ENCODE results near the gene KRTAP12-4. TPM values are rescaled to one million over a fixed set of nuclear protein-coding genes. Genes with fewer than 3 reads are reported as not detected.

KRTAP12-4 gene
- total RNA-seq, 2 experiments from 2014 or later, result not detected

DNA sequence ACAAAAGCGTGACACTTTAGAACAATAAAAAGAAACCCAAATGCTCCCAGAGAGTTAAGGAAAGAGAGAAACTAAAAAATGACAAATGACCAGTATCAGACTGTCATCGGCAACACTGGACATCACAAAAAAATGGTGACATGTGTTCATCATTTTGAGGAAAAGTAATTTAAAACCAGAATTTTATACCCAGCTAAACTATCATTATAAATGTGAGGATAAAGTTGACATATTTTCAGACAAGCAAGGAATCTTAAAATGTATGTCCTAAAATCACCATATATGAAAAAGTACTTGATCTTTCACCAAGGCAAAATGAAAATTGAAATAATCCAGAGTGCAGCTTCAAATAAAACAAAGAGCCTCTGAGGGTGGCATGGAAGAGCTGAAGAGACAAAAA, 9.6 kb downstream of the KRTAP12-4 start:
- Histone ChIP-seq H3K9me3 (ENCODE audit: low read length) (peaks cover 7% of the 10 kb centered on the region), H3K4me1 (ENCODE audit: insufficient read depth, low read length, poor library complexity, severe bottlenecking) (no peaks in the 10 kb centered on the region), H3K9me2 (ENCODE audit: insufficient read depth, low read length) (no peaks in the 10 kb centered on the region), H2AFZ (ENCODE audit: low read length) (no peak overlapping the region), H3K79me2 (ENCODE audit: insufficient read depth, low read depth, low read length) (no peaks in the 10 kb centered on the region), H3K4me2 (ENCODE audit: low read length) (no peak overlapping the region), H3K27ac (ENCODE audit: low read depth, low read length, poor library complexity, severe bottlenecking) (no peak overlapping the region), H3K36me3 (ENCODE audit: insufficient read depth, low read length) (no peaks in the 10 kb centered on the region), H4K20me1 (ENCODE audit: insufficient read depth, low read length) (no peaks in the 10 kb centered on the region), H3K4me3 (ENCODE audit: low read depth, low read length, poor library complexity, severe bottlenecking) (no peak overlapping the region)
- no TSS peak for BruUV-seq (replicated peaks)
- TF ChIP-seq, protein P1, sequence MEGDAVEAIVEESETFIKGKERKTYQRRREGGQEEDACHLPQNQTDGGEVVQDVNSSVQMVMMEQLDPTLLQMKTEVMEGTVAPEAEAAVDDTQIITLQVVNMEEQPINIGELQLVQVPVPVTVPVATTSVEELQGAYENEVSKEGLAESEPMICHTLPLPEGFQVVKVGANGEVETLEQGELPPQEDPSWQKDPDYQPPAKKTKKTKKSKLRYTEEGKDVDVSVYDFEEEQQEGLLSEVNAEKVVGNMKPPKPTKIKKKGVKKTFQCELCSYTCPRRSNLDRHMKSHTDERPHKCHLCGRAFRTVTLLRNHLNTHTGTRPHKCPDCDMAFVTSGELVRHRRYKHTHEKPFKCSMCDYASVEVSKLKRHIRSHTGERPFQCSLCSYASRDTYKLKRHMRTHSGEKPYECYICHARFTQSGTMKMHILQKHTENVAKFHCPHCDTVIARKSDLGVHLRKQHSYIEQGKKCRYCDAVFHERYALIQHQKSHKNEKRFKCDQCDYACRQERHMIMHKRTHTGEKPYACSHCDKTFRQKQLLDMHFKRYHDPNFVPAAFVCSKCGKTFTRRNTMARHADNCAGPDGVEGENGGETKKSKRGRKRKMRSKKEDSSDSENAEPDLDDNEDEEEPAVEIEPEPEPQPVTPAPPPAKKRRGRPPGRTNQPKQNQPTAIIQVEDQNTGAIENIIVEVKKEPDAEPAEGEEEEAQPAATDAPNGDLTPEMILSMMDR (conservative IDR thresholded peaks at IDR 0.05; ENCODE audit: low read length), result no peak
- no peak for TF ChIP-seq EZH2phosphoT487 (IDR thresholded peaks at IDR 0.05; ENCODE audit: borderline replicate concordance, low read depth, low read length)
- CTCF ChIA-PET (ENCODE audit: unreplicated experiment), result no interaction called here
- DNase-seq (ENCODE audit: low spot score), result no peak
- intact Hi-C loops (cut with micrococcal nuclease; ENCODE audit: unreplicated experiment), result no loop called here
- POLR2A ChIA-PET, result interaction anchor here (0.6 kb wide), 1 partner anchor 1066 kb away, joined by 3 read pairs; no protein-coding TSS in a partner anchor

DNA sequence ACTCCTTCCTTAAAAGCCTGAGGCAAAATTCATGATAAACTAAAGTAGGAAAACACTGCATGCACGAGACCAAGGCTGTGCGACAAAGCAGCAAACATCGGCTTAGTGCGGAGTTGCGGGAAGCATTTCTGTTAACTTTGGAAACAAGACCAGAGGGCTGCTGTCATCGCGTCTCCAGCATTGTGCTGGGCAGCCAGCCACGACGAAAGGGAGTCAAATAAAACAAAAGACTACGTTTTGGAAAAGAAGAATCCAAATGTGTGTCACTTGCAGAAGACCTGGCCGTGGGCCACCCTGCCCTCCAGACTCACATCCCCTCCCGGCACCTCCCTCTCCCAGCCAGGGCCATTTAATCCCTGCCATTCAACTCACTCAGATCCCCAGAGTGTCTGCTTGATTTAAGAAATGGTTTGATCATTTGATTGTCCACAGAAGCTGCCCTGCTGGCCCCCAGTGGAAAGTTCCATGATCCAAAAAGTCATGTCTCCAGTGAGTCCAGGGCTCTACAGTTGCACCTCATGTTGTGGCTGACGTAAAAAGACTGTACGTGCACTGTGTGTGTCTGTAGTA, 10.6 kb downstream of the KRTAP12-4 start:
- H3K4me2 ChIP-seq (ENCODE audit: low read length), result no peak overlapping the region
- BruUV-seq (replicated peaks), result no TSS peak
- peaks cover 7% of the 10 kb centered on the region for H3K9me3 ChIP-seq (ENCODE audit: low read length)
- ChIA-PET POLR2A (no interaction called here), CTCF (ENCODE audit: unreplicated experiment) (no interaction called here)
- no peak overlapping the region for H3K4me3 ChIP-seq (ENCODE audit: low read depth, low read length, poor library complexity, severe bottlenecking)
- no peak for DNase-seq (ENCODE audit: low spot score)
- TF ChIP-seq EZH2phosphoT487 (IDR thresholded peaks at IDR 0.05; ENCODE audit: borderline replicate concordance, low read depth, low read length), result no peak
- TF ChIP-seq, protein P1 (conservative IDR thresholded peaks at IDR 0.05; ENCODE audit: low read length), result no peak
- no peaks in the 10 kb centered on the region for H4K20me1 ChIP-seq (ENCODE audit: insufficient read depth, low read length)
- H2AFZ ChIP-seq (ENCODE audit: low read length), result no peak overlapping the region
- intact Hi-C loops (cut with micrococcal nuclease; ENCODE audit: unreplicated experiment), result no loop called here
- no peaks in the 10 kb centered on the region for H3K36me3 ChIP-seq (ENCODE audit: insufficient read depth, low read length)
- no peaks in the 10 kb centered on the region for H3K4me1 ChIP-seq (ENCODE audit: insufficient read depth, low read length, poor library complexity, severe bottlenecking)
- no peaks in the 10 kb centered on the region for H3K79me2 ChIP-seq (ENCODE audit: insufficient read depth, low read depth, low read length)
- H3K9me2 ChIP-seq (ENCODE audit: insufficient read depth, low read length), result no peaks in the 10 kb centered on the region
- no peak overlapping the region for H3K27ac ChIP-seq (ENCODE audit: low read depth, low read length, poor library complexity, severe bottlenecking)

DNA sequence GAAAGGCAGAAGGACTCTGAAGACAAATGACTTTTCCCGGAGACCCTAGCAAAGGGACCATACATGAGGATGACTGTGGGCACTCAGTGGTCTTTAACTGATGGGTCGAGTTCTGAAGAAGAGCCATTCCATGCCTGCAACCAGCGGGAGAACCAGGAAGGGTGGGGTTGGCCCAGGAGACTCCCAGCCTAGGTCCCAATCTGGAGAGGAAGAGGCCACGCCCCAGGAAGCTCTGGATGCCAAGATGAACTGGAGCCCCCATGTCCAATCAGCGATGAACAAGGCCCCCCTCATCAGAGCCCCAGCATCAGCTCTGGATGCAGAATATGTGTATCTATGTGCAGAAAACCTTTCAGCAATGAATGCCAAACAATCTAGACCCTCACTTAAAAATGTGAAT, 13.7 kb downstream of the KRTAP12-4 start:
- Histone ChIP-seq H3K4me2 (ENCODE audit: low read length) (no peak overlapping the region), H3K4me3 (ENCODE audit: low read depth, low read length, poor library complexity, severe bottlenecking) (no peak overlapping the region), H3K4me1 (ENCODE audit: insufficient read depth, low read length, poor library complexity, severe bottlenecking) (no peaks in the 10 kb centered on the region), H3K79me2 (ENCODE audit: insufficient read depth, low read depth, low read length) (no peaks in the 10 kb centered on the region), H4K20me1 (ENCODE audit: insufficient read depth, low read length) (no peaks in the 10 kb centered on the region), H3K9me3 (ENCODE audit: low read length) (peaks cover 7% of the 10 kb centered on the region), H2AFZ (ENCODE audit: low read length) (no peak overlapping the region), H3K36me3 (ENCODE audit: insufficient read depth, low read length) (no peaks in the 10 kb centered on the region), H3K27ac (ENCODE audit: low read depth, low read length, poor library complexity, severe bottlenecking) (no peak overlapping the region), H3K9me2 (ENCODE audit: insufficient read depth, low read length) (no peaks in the 10 kb centered on the region)
- BruUV-seq (replicated peaks), result no TSS peak
- POLR2A ChIA-PET, result no interaction called here
- no peak for DNase-seq (ENCODE audit: low spot score)
- TF ChIP-seq, protein P1 (conservative IDR thresholded peaks at IDR 0.05; ENCODE audit: low read length), result no peak
- TF ChIP-seq EZH2phosphoT487 (IDR thresholded peaks at IDR 0.05; ENCODE audit: borderline replicate concordance, low read depth, low read length), result no peak
- CTCF ChIA-PET (ENCODE audit: unreplicated experiment), result no interaction called here
- intact Hi-C loops (cut with micrococcal nuclease; ENCODE audit: unreplicated experiment), result no loop called here
